Measurements from ENCODE around the gene AIFM3. TPM values are rescaled to one million over a fixed set of nuclear protein-coding genes. Genes with fewer than 3 reads are reported as not detected.
"Not testable (repeated sequence)": the region's sequence is repeated elsewhere in the genome, so short reads cannot be mapped to it uniquely, and the experiment has no call there.

The AIFM3 gene
- under 1 TPM; 0.07 to 0.10 TPM for total RNA-seq

DNA sequence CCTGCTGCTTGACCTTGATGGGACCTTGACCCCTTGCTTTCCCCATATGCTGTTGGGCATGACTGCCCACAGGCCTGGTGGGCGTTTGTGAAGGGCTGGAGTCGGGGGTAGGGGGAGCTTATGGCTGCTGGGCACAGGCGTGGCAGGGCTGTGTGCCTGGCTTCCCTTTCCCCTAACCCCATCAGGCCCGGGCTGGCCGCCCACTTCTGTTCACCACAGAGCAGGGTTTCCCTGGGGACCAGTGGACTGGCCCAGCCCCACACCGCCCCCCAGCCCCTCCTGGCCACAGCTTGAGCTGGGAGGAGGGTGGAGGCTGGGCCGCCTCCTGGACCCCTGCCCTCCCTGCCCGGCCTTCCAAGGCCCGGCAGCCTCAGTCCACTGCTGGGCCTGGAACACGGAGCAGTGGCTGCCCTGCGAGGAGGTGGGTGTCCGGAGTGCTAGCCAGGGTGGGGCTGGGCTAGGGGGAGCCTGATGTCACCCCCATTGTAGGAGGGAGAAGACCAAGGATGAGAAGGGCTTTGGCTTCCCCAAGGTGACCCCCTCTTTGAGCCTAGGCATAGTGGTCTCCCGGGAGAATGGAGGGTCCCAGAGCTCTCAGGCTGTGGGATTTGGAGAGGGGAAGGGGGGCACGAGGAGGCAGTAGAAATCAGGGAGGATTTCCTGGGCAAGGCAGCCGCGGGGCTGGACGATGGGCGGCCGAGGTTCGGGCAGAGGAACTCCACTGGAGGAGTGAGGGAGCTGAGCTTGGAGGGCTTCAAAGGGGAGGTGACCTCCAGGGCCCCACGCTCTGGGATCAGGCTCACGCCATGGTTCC, at the start of gene AIFM3:
Gene AIFM3, plus strand, starts transcription at position 373 of the 814 bp plus-strand sequence. CDS start 690 bp downstream, outside the sequence.
- Mint-ChIP-seq H3K4me3 (no peak within 1 kb of the TSS), H3K27ac (no peak within 1 kb of the TSS), H3K36me3 (ENCODE audit: low read depth) (no peaks in the 10 kb centered on the region), H3K27me3 (ENCODE audit: low read depth) (peaks cover 2% of the 10 kb centered on the region), H3K9me3 (no peaks in the 10 kb centered on the region), H3K4me1 (ENCODE audit: low read depth) (peaks cover 5% of the 10 kb centered on the region)
- intact Hi-C loops (cut with micrococcal nuclease): loop anchor here (10.0 kb wide), 1 partner anchor 138 kb away; no protein-coding TSS in a partner anchor
- CTCF ChIA-PET: no interaction called here
- no peak for DNase-seq

GRCh38 chr22:20918663-20919218, 48.3 kb upstream of the AIFM3 start:
- intact Hi-C loops (cut with micrococcal nuclease): no loop called here
- DNase-seq: no peak
- CTCF ChIA-PET: interaction anchor here (0.8 kb wide), 1 partner anchor 43 kb away, joined by 3 read pairs; no protein-coding TSS in a partner anchor
- peaks cover 31% of the 10 kb centered on the region for H3K36me3 Mint-ChIP-seq (ENCODE audit: low read depth)
- peaks cover 32% of the 10 kb centered on the region for H3K4me1 Mint-ChIP-seq (ENCODE audit: low read depth)
- H3K27me3 Mint-ChIP-seq (ENCODE audit: low read depth): no peaks in the 10 kb centered on the region
- peak overlapping the region; percentile 98 for H3K4me3 Mint-ChIP-seq
- no peaks in the 10 kb centered on the region for H3K9me3 Mint-ChIP-seq
- H3K27ac Mint-ChIP-seq: peak overlapping the region; percentile 86

- no peak for DNase-seq
- Mint-ChIP-seq H3K9me3 (no peaks in the 10 kb centered on the region), H3K27ac (no peak overlapping the region), H3K36me3 (ENCODE audit: low read depth) (peaks cover 31% of the 10 kb centered on the region), H3K4me3 (peak overlapping the region; percentile 98), H3K4me1 (ENCODE audit: low read depth) (peaks cover 41% of the 10 kb centered on the region), H3K27me3 (ENCODE audit: low read depth) (no peaks in the 10 kb centered on the region)
- CTCF ChIA-PET: interaction anchor here (0.6 kb wide), 1 partner anchor 621 kb away, joined by 3 read pairs; no protein-coding TSS in a partner anchor
- intact Hi-C loops (cut with micrococcal nuclease): no loop called here
Measured at GRCh38 chr22:20919718-20920117, 47.3 kb upstream of the AIFM3 start.

DNA sequence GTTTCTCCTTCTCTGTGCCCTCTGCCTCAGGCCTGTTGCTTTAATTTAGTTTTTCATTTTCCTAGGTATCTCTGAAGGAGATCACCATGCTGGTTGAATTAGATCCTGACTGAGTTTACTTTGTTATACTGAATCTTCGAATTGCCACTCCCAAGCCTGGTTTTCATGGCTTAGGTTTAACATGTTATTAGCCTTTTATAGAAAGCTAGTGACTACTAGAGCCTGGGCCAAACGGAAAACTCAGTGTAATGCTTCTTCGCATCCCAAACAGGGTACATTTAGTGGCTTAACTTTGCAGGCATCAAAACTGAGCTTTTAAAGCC, 46.2 kb upstream of the AIFM3 start:
- intact Hi-C loops (cut with micrococcal nuclease): no loop called here
- Mint-ChIP-seq H3K4me3 (peak overlapping the region; percentile 98), H3K9me3 (no peaks in the 10 kb centered on the region), H3K27me3 (ENCODE audit: low read depth) (no peaks in the 10 kb centered on the region), H3K4me1 (ENCODE audit: low read depth) (peaks cover 51% of the 10 kb centered on the region), H3K36me3 (ENCODE audit: low read depth) (peaks cover 31% of the 10 kb centered on the region), H3K27ac (no peak overlapping the region)
- no peak for DNase-seq
- CTCF ChIA-PET: interaction anchor here (1.1 to 1.7 kb wide), 2 partner anchors 16 to 35 kb away, joined by 3 to 5 read pairs; no protein-coding TSS in a partner anchor

GRCh38 chr22:20922141-20922751, 44.8 kb upstream of the AIFM3 start:
- no peak for DNase-seq
- Mint-ChIP-seq H3K27me3 (ENCODE audit: low read depth) (no peaks in the 10 kb centered on the region), H3K36me3 (ENCODE audit: low read depth) (peaks cover 33% of the 10 kb centered on the region), H3K27ac (no peak overlapping the region), H3K4me3 (no peak overlapping the region), H3K9me3 (no peaks in the 10 kb centered on the region), H3K4me1 (ENCODE audit: low read depth) (peaks cover 56% of the 10 kb centered on the region)
- CTCF ChIA-PET: interaction anchor here (1.7 kb wide), 1 partner anchor 36 kb away, joined by 5 read pairs; no protein-coding TSS in a partner anchor
- intact Hi-C loops (cut with micrococcal nuclease): no loop called here

GRCh38 chr22:20926243-20926642, 40.8 kb upstream of the AIFM3 start:
- H3K4me1 Mint-ChIP-seq (ENCODE audit: low read depth): peaks cover 61% of the 10 kb centered on the region
- intact Hi-C loops (cut with micrococcal nuclease): no loop called here

DNA sequence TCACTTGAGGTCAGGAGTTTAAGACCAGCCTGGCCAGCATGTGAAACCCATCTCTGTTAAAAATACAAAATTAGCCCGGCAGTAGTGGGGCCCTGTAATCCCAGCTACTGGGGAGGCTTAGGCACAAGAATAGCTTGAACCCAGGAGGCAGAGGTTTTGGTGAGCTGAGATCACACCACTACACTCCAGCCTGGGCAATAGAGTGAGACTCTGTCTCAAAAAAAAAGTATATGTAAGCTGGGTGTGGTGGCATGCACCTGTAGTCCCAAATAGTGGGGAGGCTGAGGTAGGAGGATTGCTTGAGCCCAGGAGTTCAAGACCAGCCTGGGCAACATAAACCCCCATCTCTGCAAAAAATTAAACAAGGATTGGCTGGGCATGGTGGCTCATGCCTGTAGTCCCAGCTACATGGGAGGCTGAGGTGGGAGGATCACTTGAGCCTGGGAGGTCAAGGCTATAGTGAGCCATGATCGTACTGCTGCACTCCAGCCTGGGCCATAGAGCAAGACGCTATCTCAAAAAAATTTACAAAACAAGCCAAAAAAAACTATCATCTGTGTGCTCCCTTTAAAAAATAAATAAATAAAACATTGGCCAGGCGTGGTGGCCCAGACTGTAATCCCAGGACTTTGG, 39.0 kb upstream of the AIFM3 start:
- Mint-ChIP-seq H3K36me3 (ENCODE audit: low read depth) (peaks cover 16% of the 10 kb centered on the region), H3K4me3 (no peak overlapping the region), H3K4me1 (ENCODE audit: low read depth) (peaks cover 62% of the 10 kb centered on the region), H3K27ac (no peak overlapping the region), H3K27me3 (ENCODE audit: low read depth) (no peaks in the 10 kb centered on the region), H3K9me3 (peaks cover 4% of the 10 kb centered on the region)
- DNase-seq: no peak
- CTCF ChIA-PET: interaction anchor here (0.6 kb wide), 1 partner anchor 16 kb away, joined by 6 read pairs; no protein-coding TSS in a partner anchor
- intact Hi-C loops (cut with micrococcal nuclease): no loop called here

More at GRCh38 chr22:20926243-20926642, 40.8 kb upstream of the AIFM3 start:
- Mint-ChIP-seq H3K9me3 (peaks cover 4% of the 10 kb centered on the region), H3K27me3 (ENCODE audit: low read depth) (no peaks in the 10 kb centered on the region), H3K4me3 (no peak overlapping the region), H3K36me3 (ENCODE audit: low read depth) (peaks cover 19% of the 10 kb centered on the region), H3K27ac (no peak overlapping the region)
- CTCF ChIA-PET: interaction anchor here (1.3 kb wide), 1 partner anchor 35 kb away, joined by 4 read pairs; no protein-coding TSS in a partner anchor
- DNase-seq: no peak

GRCh38 chr22:20928573-20928967, 38.5 kb upstream of the AIFM3 start:
- H3K27ac Mint-ChIP-seq: no peak overlapping the region
- no peak overlapping the region for H3K4me3 Mint-ChIP-seq
- H3K9me3 Mint-ChIP-seq: peaks cover 4% of the 10 kb centered on the region
- CTCF ChIA-PET: no interaction called here
- H3K4me1 Mint-ChIP-seq (ENCODE audit: low read depth): peaks cover 62% of the 10 kb centered on the region
- DNase-seq: no peak
- H3K27me3 Mint-ChIP-seq (ENCODE audit: low read depth): no peaks in the 10 kb centered on the region
- peaks cover 16% of the 10 kb centered on the region for H3K36me3 Mint-ChIP-seq (ENCODE audit: low read depth)
- intact Hi-C loops (cut with micrococcal nuclease): no loop called here

DNA sequence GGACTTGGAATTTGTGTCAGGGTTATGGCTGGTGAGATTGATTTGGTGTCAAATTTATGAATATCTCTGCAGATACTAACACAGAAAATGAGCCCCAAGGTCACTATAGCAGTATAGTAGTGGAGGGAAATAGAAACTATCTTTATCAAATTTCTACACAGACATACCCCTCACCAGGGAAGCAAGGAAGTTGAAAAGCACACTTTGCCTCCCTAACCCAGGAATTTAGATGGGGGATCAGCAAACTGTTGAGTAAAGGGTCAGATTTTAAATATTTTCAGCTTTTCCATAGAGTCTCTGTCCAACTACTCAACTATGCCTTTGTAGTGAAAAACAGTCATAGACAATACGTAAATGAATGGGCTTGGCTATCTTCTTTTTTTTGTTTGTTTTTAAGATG, 37.1 kb upstream of the AIFM3 start:
- Mint-ChIP-seq H3K4me3 (no peak overlapping the region), H3K27ac (no peak overlapping the region), H3K27me3 (ENCODE audit: low read depth) (no peaks in the 10 kb centered on the region), H3K9me3 (peaks cover 4% of the 10 kb centered on the region), H3K4me1 (ENCODE audit: low read depth) (peaks cover 62% of the 10 kb centered on the region), H3K36me3 (ENCODE audit: low read depth) (peaks cover 30% of the 10 kb centered on the region)
- CTCF ChIA-PET: no interaction called here
- DNase-seq: no peak
- intact Hi-C loops (cut with micrococcal nuclease): no loop called here

- CTCF ChIA-PET: interaction anchor here (0.7 kb wide), 1 partner anchor 32 kb away, joined by 4 read pairs; no protein-coding TSS in a partner anchor
- H3K27ac Mint-ChIP-seq; DNase-seq; H3K4me3 Mint-ChIP-seq; H3K27me3 Mint-ChIP-seq (ENCODE audit: low read depth); H3K9me3 Mint-ChIP-seq; intact Hi-C loops (cut with micrococcal nuclease): not testable (repeated sequence)
- Mint-ChIP-seq H3K36me3 (ENCODE audit: low read depth) (peaks cover 34% of the 10 kb centered on the region), H3K4me1 (ENCODE audit: low read depth) (peaks cover 63% of the 10 kb centered on the region)
Measured at GRCh38 chr22:20930435-20930834, 36.6 kb upstream of the AIFM3 start.

GRCh38 chr22:20931126-20931654, 35.9 kb upstream of the AIFM3 start:
- peaks cover 4% of the 10 kb centered on the region for H3K9me3 Mint-ChIP-seq
- intact Hi-C loops (cut with micrococcal nuclease): no loop called here
- H3K27me3 Mint-ChIP-seq (ENCODE audit: low read depth): no peaks in the 10 kb centered on the region
- peaks cover 60% of the 10 kb centered on the region for H3K4me1 Mint-ChIP-seq (ENCODE audit: low read depth)
- H3K36me3 Mint-ChIP-seq (ENCODE audit: low read depth): peaks cover 39% of the 10 kb centered on the region
- no peak for DNase-seq
- no peak overlapping the region for H3K4me3 Mint-ChIP-seq
- CTCF ChIA-PET: interaction anchor here (0.7 kb wide), 1 partner anchor 32 kb away, joined by 4 read pairs; no protein-coding TSS in a partner anchor
- no peak overlapping the region for H3K27ac Mint-ChIP-seq

GRCh38 chr22:20933910-20934309, 33.1 kb upstream of the AIFM3 start:
- Mint-ChIP-seq H3K36me3 (ENCODE audit: low read depth) (peaks cover 49% of the 10 kb centered on the region), H3K4me1 (ENCODE audit: low read depth) (peaks cover 65% of the 10 kb centered on the region), H3K27ac (no peak overlapping the region), H3K9me3 (peaks cover 4% of the 10 kb centered on the region), H3K4me3 (no peak overlapping the region), H3K27me3 (ENCODE audit: low read depth) (no peaks in the 10 kb centered on the region)
- DNase-seq: no peak
- intact Hi-C loops (cut with micrococcal nuclease): no loop called here
- CTCF ChIA-PET: interaction anchor here (0.6 kb wide), 1 partner anchor 69 kb away, joined by 3 read pairs; no protein-coding TSS in a partner anchor

All from activated naive CD4-positive, alpha-beta T cell treated with anti-CD3 and anti-CD28 coated beads for 36 hours (primary cell).